Thyroid gland (tissue), 4 donors: ENCODE measurements around the gene ABCG8. TPM values are rescaled to one million over a fixed set of nuclear protein-coding genes. Genes with fewer than 3 reads are reported as not detected.

Experiments used
- DNase-seq, 2 donors: peaks; one replicate each; pipeline ENCODE4 v3.0.0-alpha.2; 2019
- H3K27ac ChIP-seq, 3 donors: fragments of 200-600 bp; sonication (generic); 1 replicate in 2 of 3; 2 replicates in 1 of 3; pipeline ENCODE4 v1.5.1; 2016 to 2019; ENCODE audit warnings: mild to moderate bottlenecking in 1 of 3, moderate library complexity in 1 of 3
- H3K27me3 ChIP-seq: fragments of 200-600 bp; sonication (generic); one replicate; pipeline ENCODE4 v1.5.1; 2019
- H3K36me3 ChIP-seq, 2 donors: fragments of 200-600 bp; sonication (generic); one replicate each; pipeline ENCODE4 v1.5.1; 2016 to 2019
- H3K4me1 ChIP-seq, 2 donors: fragments of 200-600 bp; sonication (generic); one replicate each; pipeline ENCODE4 v1.5.1; 2017 to 2019
- H3K4me3 ChIP-seq, 3 donors: fragments of 200-600 bp; sonication (generic); replicated peaks in 1 of 3; 1 replicate in 2 of 3; 2 replicates in 1 of 3; pipeline ENCODE4 v1.5.1; 2016; ENCODE audit warnings: mild to moderate bottlenecking in 1 of 3
- H3K9me3 ChIP-seq: fragments of 200-600 bp; sonication (generic); one replicate; pipeline ENCODE4 v1.5.1; 2017
- CTCF ChIP-seq, 6 experiments: fragments of 200-600 bp in 3 of 6; fragments of 450-650 bp in 3 of 6; sonication (generic) in 3 of 6; IDR thresholded peaks; one replicate each; pipeline ENCODE4 v1.5.1; 2016 to 2019; ENCODE audit warnings: antibody characterized with exemption in 6 of 6, mild to moderate bottlenecking in 2 of 6, inconsistent platforms in 1 of 6, moderate library complexity in 1 of 6
- POLR2A ChIP-seq, 2 donors: fragments of 450-650 bp; IDR thresholded peaks; one replicate each; pipeline ENCODE4 v1.6.1; 2017; ENCODE audit warnings: antibody characterized with exemption in 2 of 2, mild to moderate bottlenecking in 2 of 2, moderate library complexity in 1 of 2
- WGBS, 2 donors: methylation state at CpG; one replicate each; pipeline ENCODE4 v1.1.5; 2017; 5-methylcytosine and 5-hydroxymethylcytosine counted together
- intact Hi-C: fragments of 100-400 bp; cut with DNase I; formaldehyde crosslinking; loops from one replicate; pipeline ENCODE4 v1.15.1; 2023
- total RNA-seq, 4 donors: library from RNA; depleted of rRNA; stranded (reverse); fragments of >200 nt; gene quantifications; one replicate each; pipeline ENCODE4 v1.2.3, GENCODE V29; 2016

The ABCG8 gene
- total RNA-seq, 4 donors from 2014 or later = not detected

- H3K36me3 ChIP-seq = no peaks in the 10 kb centered on the region
- H3K27ac ChIP-seq = no peak overlapping the region
- 33 to 38% methylated on average over 16 of the region's 16 CpGs for WGBS, 2 donors
- intact Hi-C loops = loop anchor here (10.0 kb wide), 1 partner anchor 1077 kb away; no protein-coding TSS in a partner anchor
- no peaks in the 10 kb centered on the region for H3K9me3 ChIP-seq
- no peak overlapping the region for H3K4me3 ChIP-seq
- peak; percentile 79 to 97 (median 84) for TF ChIP-seq CTCF (IDR thresholded peaks at IDR 0.05)
- TF ChIP-seq POLR2A (IDR thresholded peaks at IDR 0.05) = no peak
- DNase-seq = peak; percentile 59 to 67
- H3K27me3 ChIP-seq = no peaks in the 10 kb centered on the region
- H3K4me1 ChIP-seq = peaks cover 0 to 4% of the 10 kb centered on the region in 2 donors
These were observed 39.2 kb downstream of the ABCG8 start for GRCh38 chr2:43877782-43878464.

- H3K27ac ChIP-seq = no peak overlapping the region
- DNase-seq = no peak
- intact Hi-C loops = loop anchor here (10.0 kb wide), 1 partner anchor 1076 kb away; no protein-coding TSS in a partner anchor
- H3K4me1 ChIP-seq = peaks cover 0 to 4% of the 10 kb centered on the region in 2 donors
- no peaks in the 10 kb centered on the region for H3K27me3 ChIP-seq
- H3K36me3 ChIP-seq = no peaks in the 10 kb centered on the region
- TF ChIP-seq POLR2A (IDR thresholded peaks at IDR 0.05) (no peak), CTCF (IDR thresholded peaks at IDR 0.05) (no peak)
- no peaks in the 10 kb centered on the region for H3K9me3 ChIP-seq
- WGBS, 2 donors = 63 to 70% methylated on average over 5 of the region's 5 CpGs
- no peak overlapping the region for H3K4me3 ChIP-seq
These were observed 40.5 kb downstream of the ABCG8 start for GRCh38 chr2:43879261-43879660.

- peaks cover 0 to 4% of the 10 kb centered on the region in 2 donors for H3K4me1 ChIP-seq
- no peaks in the 10 kb centered on the region for H3K9me3 ChIP-seq
- 87 to 89% methylated on average over 9 of the region's 9 CpGs for WGBS, 2 donors
- H3K36me3 ChIP-seq = no peaks in the 10 kb centered on the region
- H3K27ac ChIP-seq = no peak overlapping the region
- no peaks in the 10 kb centered on the region for H3K27me3 ChIP-seq
- DNase-seq = no peak
- TF ChIP-seq CTCF (IDR thresholded peaks at IDR 0.05) = no peak
- no peak for TF ChIP-seq POLR2A (IDR thresholded peaks at IDR 0.05)
- no peak overlapping the region for H3K4me3 ChIP-seq
- intact Hi-C loops = no loop called here
These were observed 41.7 kb downstream of the ABCG8 start for GRCh38 chr2:43880471-43880870.

- Histone ChIP-seq H3K36me3 (no peaks in the 10 kb centered on the region), H3K4me1 (peaks cover 0 to 4% of the 10 kb centered on the region in 2 donors), H3K27ac (no peak overlapping the region), H3K9me3 (no peaks in the 10 kb centered on the region), H3K4me3 (no peak overlapping the region), H3K27me3 (no peaks in the 10 kb centered on the region)
- no peak for DNase-seq
- intact Hi-C loops = no loop called here
- 85 to 90% methylated on average over 5 of the region's 5 CpGs for WGBS, 2 donors
- TF ChIP-seq POLR2A (IDR thresholded peaks at IDR 0.05) (no peak), CTCF (IDR thresholded peaks at IDR 0.05) (no peak)
These were observed 42.2 kb downstream of the ABCG8 start for GRCh38 chr2:43880952-43881351.

- no peak overlapping the region for H3K4me3 ChIP-seq
- WGBS, 2 donors = 91 to 93% methylated on average over 4 of the region's 4 CpGs
- intact Hi-C loops = no loop called here
- no peak overlapping the region for H3K27ac ChIP-seq
- H3K4me1 ChIP-seq = peaks cover 0 to 4% of the 10 kb centered on the region in 2 donors
- H3K27me3 ChIP-seq = no peaks in the 10 kb centered on the region
- no peaks in the 10 kb centered on the region for H3K36me3 ChIP-seq
- H3K9me3 ChIP-seq = no peaks in the 10 kb centered on the region
- TF ChIP-seq POLR2A (IDR thresholded peaks at IDR 0.05) (no peak), CTCF (IDR thresholded peaks at IDR 0.05) (no peak)
- DNase-seq = no peak
These were observed 43.5 kb downstream of the ABCG8 start for GRCh38 chr2:43882312-43882711.
